Kidney (tissue), 14 donors: ENCODE data around the gene WDFY3. TPM values are rescaled to one million over a fixed set of nuclear protein-coding genes. Genes with fewer than 3 reads are reported as not detected.

Experiments used
- DNase-seq, 5 donors: peaks; one replicate each; pipeline ENCODE4 v3.0.0-alpha.2; 2013 to 2020
- FAIRE-seq: peaks from 2 replicates; lab custom pipeline; 2012; peaks lifted over from hg19 to GRCh38; lab: Jason Lieb, UNC
- H3K27ac ChIP-seq, 2 donors: one replicate each; pipeline ENCODE4 v1.7.0; 2013; ENCODE audit warnings: low read depth in 2 of 2, low read length in 2 of 2, inconsistent platforms in 1 of 2
- H3K27me3 ChIP-seq: one replicate; pipeline ENCODE4 v1.7.1; 2013; ENCODE audit warnings: low read length, inconsistent platforms; ENCODE audit not compliant: control insufficient read depth, insufficient read depth
- H3K36me3 ChIP-seq, 3 donors: one replicate each; pipeline versions ENCODE4 v1.7.0 to v1.7.1; 2013; ENCODE audit warnings: low read length in 3 of 3, control low read depth in 1 of 3, inconsistent platforms in 1 of 3; ENCODE audit not compliant: insufficient read depth in 3 of 3, control insufficient read depth in 2 of 3
- H3K4me1 ChIP-seq, 3 donors: one replicate each; pipeline versions ENCODE4 v1.7.0 to v1.7.1; 2013; ENCODE audit warnings: low read length in 3 of 3, inconsistent platforms in 1 of 3, low read depth in 1 of 3; ENCODE audit not compliant: control insufficient read depth in 2 of 3, insufficient read depth in 2 of 3
- H3K4me3 ChIP-seq, 3 donors: one replicate each; pipeline versions ENCODE4 v1.7.0 to v1.8.1; 2013; ENCODE audit warnings: low read length in 3 of 3, control low read depth in 1 of 3, inconsistent platforms in 1 of 3
- H3K9ac ChIP-seq, 3 donors: one replicate each; pipeline versions ENCODE4 v1.7.0 to v1.7.1; 2013; ENCODE audit warnings: low read length in 3 of 3, control low read depth in 1 of 3, inconsistent platforms in 1 of 3
- H3K9me3 ChIP-seq, 3 donors: one replicate each; pipeline versions ENCODE4 v1.7.0 to v1.7.1; 2013; ENCODE audit warnings: low read length in 3 of 3, control low read depth in 1 of 3, inconsistent platforms in 1 of 3; ENCODE audit not compliant: control insufficient read depth in 2 of 3, insufficient read depth in 1 of 3
- intact Hi-C: fragments of 100-400 bp; cut with DNase I; formaldehyde crosslinking; loops from one replicate; pipeline ENCODE4 v1.11.1; 2022
- polyA plus RNA-seq: library from polyadenylated mRNA; stranded (reverse); fragments of 350-450 nt; fragmentation: Illumina TruSeq; extraction: RNeasy Lipid Tissue Mini Kit (QIAGEN cat#74804); gene quantifications from one replicate; pipeline ENCODE4 v1.2.3, GENCODE V29; 2014; ENCODE audit warnings: low read depth, low replicate concordance; ENCODE audit not compliant: insufficient read depth
- total RNA-seq: library from RNA; stranded (reverse); fragmentation: NEBNext Ultra II Directional; extraction: Animal tissue kit (Norgen Biotek cat#: 25700); gene quantifications from one replicate; pipeline ENCODE4 v1.2.1, GENCODE V29; 2021
- TF ChIP-seq, protein P1 (sequence below): IDR thresholded peaks from 3 replicates; pipeline ENCODE4 v1.5.1; 2012; ENCODE audit warnings: mild to moderate bottlenecking, moderate library complexity, borderline replicate concordance; ENCODE audit not compliant: insufficient read depth; ENCODE audit errors: extremely low read depth
- donor health status: control.
- donor health status: control.
- donor health status: control.
- donor health status: control.
- donor health status: control.
- donor health status: DM: yes; HTN: yes; CAD: no.
- donor health status: Normal renal cell carcinoma (clear cell type).

The WDFY3 gene
- total and polyA plus RNA-seq, 2 donors from 2014 or later, result 9.4 to 151 TPM

DNA sequence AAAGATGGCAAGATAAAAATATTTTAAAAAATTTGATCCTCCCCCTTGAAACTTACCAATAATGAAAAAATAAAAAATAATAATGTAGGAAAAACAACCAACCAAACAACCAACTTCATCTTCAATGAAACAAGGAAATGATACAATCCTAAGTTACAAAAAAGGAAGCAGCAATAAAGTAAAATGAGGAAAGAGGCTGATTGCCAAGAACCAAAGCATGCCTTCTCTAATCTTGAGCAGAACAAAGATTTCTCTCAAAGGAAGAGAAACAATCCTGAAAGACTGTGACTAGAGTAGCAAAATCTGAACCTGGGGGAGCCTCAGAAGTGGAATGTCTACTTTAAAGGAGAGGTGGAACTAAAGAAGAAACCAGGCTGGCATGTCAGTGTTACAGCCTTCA is 10.9 kb upstream of the WDFY3 start:
- Histone ChIP-seq H3K9ac (no peak overlapping the region), H3K9me3 (no peaks in the 10 kb centered on the region), H3K27ac (no peak overlapping the region), H3K4me1 (no peaks in the 10 kb centered on the region), H3K36me3 (peaks cover 0 to 3% (median 2%) of the 10 kb centered on the region in 3 donors), H3K4me3 (no peak overlapping the region), H3K27me3 (no peaks in the 10 kb centered on the region)
- intact Hi-C loops, result loop anchor here (10.0 kb wide), 1 partner anchor 233 kb away; no protein-coding TSS in a partner anchor
- FAIRE-seq, result peak; percentile 56
- TF ChIP-seq, protein P1, sequence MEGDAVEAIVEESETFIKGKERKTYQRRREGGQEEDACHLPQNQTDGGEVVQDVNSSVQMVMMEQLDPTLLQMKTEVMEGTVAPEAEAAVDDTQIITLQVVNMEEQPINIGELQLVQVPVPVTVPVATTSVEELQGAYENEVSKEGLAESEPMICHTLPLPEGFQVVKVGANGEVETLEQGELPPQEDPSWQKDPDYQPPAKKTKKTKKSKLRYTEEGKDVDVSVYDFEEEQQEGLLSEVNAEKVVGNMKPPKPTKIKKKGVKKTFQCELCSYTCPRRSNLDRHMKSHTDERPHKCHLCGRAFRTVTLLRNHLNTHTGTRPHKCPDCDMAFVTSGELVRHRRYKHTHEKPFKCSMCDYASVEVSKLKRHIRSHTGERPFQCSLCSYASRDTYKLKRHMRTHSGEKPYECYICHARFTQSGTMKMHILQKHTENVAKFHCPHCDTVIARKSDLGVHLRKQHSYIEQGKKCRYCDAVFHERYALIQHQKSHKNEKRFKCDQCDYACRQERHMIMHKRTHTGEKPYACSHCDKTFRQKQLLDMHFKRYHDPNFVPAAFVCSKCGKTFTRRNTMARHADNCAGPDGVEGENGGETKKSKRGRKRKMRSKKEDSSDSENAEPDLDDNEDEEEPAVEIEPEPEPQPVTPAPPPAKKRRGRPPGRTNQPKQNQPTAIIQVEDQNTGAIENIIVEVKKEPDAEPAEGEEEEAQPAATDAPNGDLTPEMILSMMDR, result no peak
- no peak for DNase-seq

DNA sequence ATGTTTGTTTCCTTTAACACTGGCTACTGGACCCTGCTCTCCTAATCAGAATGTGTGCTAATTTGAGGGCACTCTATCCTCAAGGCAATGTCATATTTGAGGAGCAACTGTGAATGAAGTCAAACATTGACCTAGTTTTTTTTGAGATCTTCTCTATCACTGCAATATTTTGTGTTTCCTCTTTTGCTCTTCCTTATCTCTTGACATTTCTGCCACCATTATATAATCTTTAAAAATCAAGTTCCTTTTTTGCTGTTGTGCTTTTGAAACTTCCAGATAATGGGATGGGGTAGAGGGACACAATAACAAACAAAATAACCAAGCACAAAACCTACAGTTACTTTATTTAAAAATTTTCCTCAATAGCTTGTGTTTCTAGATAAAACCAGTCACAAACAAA is 7.4 kb upstream of the WDFY3 start:
- TF ChIP-seq, protein P1, result no peak
- no peak overlapping the region for H3K9ac ChIP-seq
- no peaks in the 10 kb centered on the region for H3K4me1 ChIP-seq
- peaks cover 0 to 2% (median 0%) of the 10 kb centered on the region in 3 donors for H3K36me3 ChIP-seq
- DNase-seq (no peak), FAIRE-seq (peak; percentile 3)
- no peak overlapping the region for H3K27ac ChIP-seq
- intact Hi-C loops, result loop anchor here (10.0 kb wide), 1 partner anchor 229 kb away; no protein-coding TSS in a partner anchor
- H3K27me3 ChIP-seq, result no peaks in the 10 kb centered on the region
- no peaks in the 10 kb centered on the region for H3K9me3 ChIP-seq
- H3K4me3 ChIP-seq, result no peak overlapping the region

DNA sequence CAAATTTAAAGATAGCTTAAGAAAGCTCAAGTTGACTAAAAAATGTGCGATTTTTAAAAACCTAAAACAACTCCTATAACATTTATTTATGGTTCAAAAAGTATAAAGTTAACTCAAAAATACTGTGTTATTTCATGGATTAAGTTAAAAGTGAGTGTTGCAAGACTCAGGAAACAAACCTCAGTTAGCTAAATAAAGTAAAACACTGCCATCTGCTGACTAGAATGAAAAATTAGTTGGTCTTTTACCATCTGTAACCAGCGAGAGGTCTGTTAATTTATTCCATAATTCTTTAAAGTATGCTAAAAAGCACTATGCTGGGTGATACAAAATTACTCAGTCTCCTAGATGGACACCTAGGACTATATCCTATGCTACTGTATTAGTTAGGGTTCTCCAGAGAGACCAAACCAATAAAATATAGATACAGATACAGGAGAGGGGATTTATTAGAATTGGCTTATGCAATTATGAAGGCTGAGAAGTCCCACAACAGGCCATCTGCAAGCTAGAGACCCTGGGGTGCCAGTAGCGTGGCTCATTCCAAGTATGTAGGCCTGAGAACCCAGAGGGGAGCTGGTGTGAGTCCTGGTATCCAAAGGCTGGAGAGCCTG is 4.9 kb upstream of the WDFY3 start:
- DNase-seq, result peak in 2 of 5 donors; percentile 56 to 71
- peak; percentile 98 for FAIRE-seq
- Histone ChIP-seq H3K9me3 (no peaks in the 10 kb centered on the region), H3K36me3 (peaks cover 0 to 2% (median 0%) of the 10 kb centered on the region in 3 donors), H3K4me3 (no peak overlapping the region), H3K27me3 (no peaks in the 10 kb centered on the region), H3K27ac (no peak overlapping the region), H3K4me1 (no peaks in the 10 kb centered on the region), H3K9ac (no peak overlapping the region)
- TF ChIP-seq, protein P1, result peak; percentile 51
- intact Hi-C loops, result loop anchor here (10.0 kb wide), 1 partner anchor 227 kb away; no protein-coding TSS in a partner anchor
